Inflammatory macrophage treated with lipopolysaccharide for 1 hour (primary cell): Measurements from ENCODE around the gene SCN1B.
A peak's percentile ranks its signal among the peaks of the same experiment; 100 is the strongest.
"Not testable (repeated sequence)": the region's sequence is repeated elsewhere in the genome, so short reads cannot be mapped to it uniquely, and the experiment has no call there.

Source experiments
- DNase-seq, 2 donors: peaks; one replicate each; pipeline ENCODE4 v3.0.0-alpha.2; 2020 to 2022

The SCN1B gene

GRCh38 chr19:35030257-35031071, at the start of gene SCN1B:
Gene SCN1B, plus strand, starts transcription at chr19:35030470. Its CDS starts 351 bp downstream, at chr19:35030821.
- DNase-seq = peak; percentile 53 to 78

- DNase-seq = no peak
Measured at GRCh38 chr19:34982275-34982674, 48.0 kb upstream of the SCN1B start.

GRCh38 chr19:34983786-34984185, 46.5 kb upstream of the SCN1B start:
- no peak for DNase-seq

GRCh38 chr19:34984287-34984686, 46.0 kb upstream of the SCN1B start:
- DNase-seq = no peak

- no peak for DNase-seq
Measured at GRCh38 chr19:34985249-34986022, 44.8 kb upstream of the SCN1B start.

- no peak for DNase-seq
Measured at GRCh38 chr19:34988119-34988518, 42.2 kb upstream of the SCN1B start.

GRCh38 chr19:34989298-34989697, 41.0 kb upstream of the SCN1B start:
- DNase-seq = peak; percentile 95 to 98

GRCh38 chr19:34990578-34991192, 39.6 kb upstream of the SCN1B start:
- DNase-seq = peak; percentile 85 to 97

GRCh38 chr19:34991542-34992333, 38.5 kb upstream of the SCN1B start:
- no peak for DNase-seq

GRCh38 chr19:34992582-34992981, 37.7 kb upstream of the SCN1B start:
- DNase-seq = not testable (repeated sequence)

- DNase-seq = no peak
Measured at GRCh38 chr19:34994286-34994642, 36.0 kb upstream of the SCN1B start.

GRCh38 chr19:34994643-34995541, 35.4 kb upstream of the SCN1B start:
- peak in 1 of 2 donors; percentile 60 for DNase-seq

- DNase-seq = no peak
Measured at GRCh38 chr19:34995551-34995950, 34.7 kb upstream of the SCN1B start.

GRCh38 chr19:34997071-34997617, 33.1 kb upstream of the SCN1B start:
- DNase-seq = no peak

GRCh38 chr19:34998224-34998623, 32.0 kb upstream of the SCN1B start:
- not testable (repeated sequence) for DNase-seq

GRCh38 chr19:34998777-34999497, 31.3 kb upstream of the SCN1B start:
- no peak for DNase-seq

GRCh38 chr19:34999498-35000337, 30.6 kb upstream of the SCN1B start, which contains the start of gene GRAMD1A:
Gene GRAMD1A, plus strand, starts transcription at chr19:35000323. Its CDS starts 156 bp downstream, at chr19:35000479.
- DNase-seq = peak; percentile 87 to 96

- DNase-seq = peak in 1 of 2 donors; percentile 95
Measured at GRCh38 chr19:35000338-35000646, 30.0 kb upstream of the SCN1B start.

GRCh38 chr19:35000647-35001501, 29.4 kb upstream of the SCN1B start:
- DNase-seq = peak; percentile 52 to 73
